GM21723 (cell line): ENCODE data around the gene CD1E.
"Not testable (repeated sequence)": the region's sequence is repeated elsewhere in the genome, so short reads cannot be mapped to it uniquely, and the experiment has no call there.

Source experiments
- ATAC-seq: cut with Tn5 transposase; IDR thresholded peaks from one replicate; pipeline ENCODE4 v1.9.1; 2021; ENCODE audit warnings: mild to moderate bottlenecking, moderate library complexity; ENCODE audit not compliant: unreplicated experiment

The CD1E gene

DNA sequence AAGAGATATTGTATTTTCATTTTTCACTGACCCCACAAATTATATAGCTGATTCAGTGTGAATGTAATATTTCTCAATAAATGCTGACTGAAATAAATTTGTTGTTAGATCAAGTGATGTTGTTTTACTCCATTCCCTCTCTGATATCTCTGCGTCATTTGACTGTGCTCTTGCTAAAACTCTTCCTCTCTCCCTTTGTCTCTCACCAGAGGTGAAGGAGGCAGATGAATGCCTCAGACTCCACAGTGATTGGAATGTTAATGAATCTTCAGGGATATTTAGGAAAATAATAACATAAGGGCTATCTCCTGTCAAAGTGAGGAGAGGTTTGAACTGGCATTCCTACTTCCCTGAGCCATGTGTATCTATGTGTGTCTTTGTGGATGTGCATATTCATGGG is 3.7 kb downstream of the CD1E start:
- ATAC-seq: no peak

DNA sequence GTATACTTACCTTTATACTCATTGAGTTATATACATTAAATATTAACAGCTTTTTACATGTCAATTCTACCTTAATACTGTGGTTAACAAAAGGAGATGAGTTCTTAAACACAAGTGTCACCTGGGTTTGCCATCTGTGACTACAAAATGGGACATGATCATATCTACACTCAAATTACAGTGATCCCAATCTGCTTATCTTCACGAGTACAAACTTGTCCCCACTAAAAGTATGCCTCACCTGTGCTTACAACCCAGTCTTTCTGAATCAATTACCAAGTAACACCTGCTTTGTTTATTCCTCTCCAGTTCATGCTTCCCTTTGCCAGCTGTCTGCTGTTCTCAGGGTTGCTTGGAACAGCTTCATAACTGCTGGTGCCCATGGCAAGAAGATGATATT is 8.8 kb downstream of the CD1E start:
- ATAC-seq: no peak

DNA sequence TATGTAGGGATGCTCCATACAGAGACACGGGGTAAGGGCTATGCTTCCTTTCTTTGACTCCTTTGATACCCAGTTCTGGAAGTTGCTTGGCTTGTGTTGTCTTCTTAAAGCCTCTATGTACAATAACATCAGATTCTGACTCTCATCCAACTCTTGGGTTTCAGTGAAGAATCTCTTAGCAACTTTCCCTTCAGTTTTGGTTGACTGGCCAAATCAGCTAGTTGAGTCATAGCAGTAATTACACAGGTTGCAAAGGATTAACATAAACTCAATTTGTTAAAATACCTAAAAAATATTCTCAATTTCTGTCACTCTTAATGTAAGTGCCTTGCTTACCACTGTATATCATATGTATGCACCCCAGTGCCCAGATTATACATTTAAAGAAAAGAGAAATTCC is 9.2 kb downstream of the CD1E start:
- ATAC-seq: no peak

DNA sequence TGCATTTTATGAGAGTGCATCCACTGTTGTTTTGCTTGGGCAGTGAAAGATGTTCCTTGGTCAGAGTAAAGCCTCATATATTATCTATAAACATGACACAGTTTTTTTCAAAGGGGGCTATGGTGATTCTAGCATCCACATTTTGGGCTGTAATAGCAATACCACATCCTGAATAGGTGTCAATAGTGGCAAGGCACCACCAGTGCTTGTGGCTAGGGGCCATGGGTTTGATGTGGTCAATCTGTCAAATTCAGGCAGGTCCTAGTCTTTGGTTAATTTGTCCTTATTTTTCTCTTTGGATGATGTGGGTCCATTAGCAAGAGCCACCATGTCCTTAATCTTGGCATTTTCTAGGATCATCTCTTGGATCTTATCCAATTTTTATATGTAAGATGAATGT is 13.1 kb downstream of the CD1E start:
- no peak for ATAC-seq

DNA sequence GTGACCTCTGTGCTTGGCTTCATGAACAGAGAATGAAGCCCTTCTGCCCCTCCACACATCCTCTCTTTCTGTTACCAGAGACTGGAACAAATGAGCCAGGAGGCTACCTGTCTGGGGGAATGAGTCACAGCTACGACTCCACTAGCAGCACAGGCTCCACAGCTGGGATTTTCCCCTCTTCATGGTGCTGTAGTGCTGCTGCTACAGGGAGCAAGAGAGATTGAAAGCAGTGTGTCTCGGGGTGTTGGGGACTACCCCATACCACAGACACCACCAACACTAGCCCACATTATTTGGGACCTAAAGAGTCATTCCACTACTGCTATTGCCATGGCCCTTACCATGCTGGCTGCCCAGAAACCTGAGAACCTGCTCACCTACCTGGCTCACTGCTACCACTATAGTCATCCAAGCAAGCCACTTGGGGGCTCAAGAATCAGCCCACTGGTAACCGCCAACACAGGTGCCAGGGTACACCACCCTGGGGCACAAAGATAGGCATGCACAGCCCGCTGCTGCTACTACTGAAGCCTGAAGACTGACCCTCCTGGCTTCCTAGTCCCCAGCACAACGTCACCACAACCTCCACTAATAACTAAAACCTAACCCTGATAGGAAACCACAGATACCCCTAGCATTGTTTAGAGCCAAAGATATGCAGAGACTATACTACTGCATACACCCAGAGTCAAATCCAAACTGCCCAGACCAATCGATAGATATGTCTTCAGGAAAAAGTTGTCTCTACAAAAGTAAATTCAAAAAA is 17.7 kb downstream of the CD1E start:
- ATAC-seq: peak; percentile 97

DNA sequence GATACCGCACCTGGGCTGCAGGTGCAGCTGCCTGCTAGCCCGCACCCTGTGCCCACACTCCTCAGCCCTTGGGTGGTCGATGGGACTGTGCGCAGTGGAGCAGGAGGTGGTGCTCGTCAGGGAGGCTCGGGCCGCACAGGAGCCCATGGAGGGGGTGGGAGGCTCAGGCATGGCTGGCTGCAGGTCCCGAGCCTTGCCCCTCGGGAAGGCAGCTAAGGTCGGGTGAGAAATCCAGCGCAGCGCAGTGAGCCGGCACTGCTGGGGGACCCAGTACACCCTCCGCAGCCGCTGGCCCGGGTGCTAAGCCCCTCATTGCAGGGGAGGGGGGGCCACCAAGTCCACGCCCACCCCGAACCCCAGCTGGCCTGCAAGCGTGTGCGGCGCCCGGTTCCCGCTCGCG is 20.4 kb downstream of the CD1E start:
- not testable (repeated sequence) for ATAC-seq

DNA sequence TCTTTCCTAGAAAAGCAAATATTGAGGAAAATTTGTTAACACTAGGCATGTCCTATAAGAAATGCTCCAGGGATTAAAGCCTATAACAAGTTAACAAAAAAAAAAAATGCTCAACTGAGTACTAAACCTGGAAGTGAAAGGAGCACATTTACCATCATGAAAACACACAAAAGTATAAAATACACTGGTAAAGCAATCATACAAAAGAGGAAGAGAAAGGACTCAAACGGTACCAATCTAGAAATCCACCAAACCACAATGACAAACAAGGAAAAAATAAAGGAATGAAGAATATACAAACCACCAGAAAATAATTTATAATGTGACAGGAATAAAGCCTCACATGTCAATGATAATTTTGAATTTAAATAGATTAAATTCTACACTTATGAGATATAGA is 21.2 kb downstream of the CD1E start:
- no peak for ATAC-seq

DNA sequence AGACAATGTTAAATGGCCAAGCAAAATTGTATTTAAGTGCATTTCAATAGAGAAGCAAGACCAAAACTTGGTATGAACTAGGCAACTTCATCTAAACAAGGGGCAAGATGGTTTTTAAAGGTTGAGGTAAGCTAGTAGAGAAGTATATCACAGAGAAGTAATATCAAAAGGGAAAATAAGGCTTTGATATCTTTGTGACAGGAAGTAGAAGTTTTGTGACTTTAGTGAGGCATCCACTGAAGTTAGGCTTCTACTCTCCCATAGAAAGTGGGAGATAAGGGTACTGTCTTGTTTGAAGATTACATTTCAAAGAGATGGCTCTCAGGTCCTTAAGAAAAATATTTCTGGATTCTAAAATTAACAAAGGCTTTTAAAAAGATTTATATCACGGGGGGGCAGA is 36.6 kb downstream of the CD1E start:
- no peak for ATAC-seq

DNA sequence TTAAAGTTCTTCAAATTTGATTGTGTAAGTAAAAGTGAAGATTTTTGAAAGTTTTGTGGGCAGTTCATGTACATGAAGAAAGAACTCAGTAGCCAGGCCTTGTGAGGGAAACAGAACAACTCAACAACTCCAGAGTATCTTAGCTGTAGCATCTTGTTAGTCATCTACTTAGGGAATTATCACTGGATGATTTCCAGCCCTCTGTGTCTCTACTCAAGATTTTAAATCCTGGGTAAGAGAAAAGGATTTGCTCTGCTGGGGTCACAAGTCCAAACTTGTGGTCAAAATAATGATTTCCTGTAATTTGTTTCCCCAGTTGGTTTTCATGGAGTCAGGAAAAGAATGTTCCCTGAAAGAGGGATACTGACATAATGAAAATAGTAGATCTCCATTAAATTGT is 37.4 kb downstream of the CD1E start:
- ATAC-seq: no peak

DNA sequence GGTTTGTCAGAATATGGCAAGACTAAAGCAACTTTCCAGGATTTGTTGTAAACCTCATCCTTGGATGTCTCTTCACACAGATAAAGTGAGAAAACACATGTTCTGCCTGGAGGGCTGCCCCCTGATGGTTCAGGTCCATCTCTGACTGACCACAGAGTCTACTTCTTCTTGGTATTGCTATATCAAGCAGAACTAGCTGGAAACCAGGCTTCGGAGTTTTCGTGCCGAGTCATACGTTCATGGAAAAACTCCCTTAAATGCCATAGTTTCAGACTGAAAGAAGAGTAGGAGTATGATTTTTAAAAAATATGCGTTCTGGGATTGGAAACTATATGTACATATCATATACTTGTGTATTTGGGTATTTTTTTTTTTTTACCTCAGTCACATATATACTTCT is 39.8 kb downstream of the CD1E start:
- ATAC-seq: no peak

DNA sequence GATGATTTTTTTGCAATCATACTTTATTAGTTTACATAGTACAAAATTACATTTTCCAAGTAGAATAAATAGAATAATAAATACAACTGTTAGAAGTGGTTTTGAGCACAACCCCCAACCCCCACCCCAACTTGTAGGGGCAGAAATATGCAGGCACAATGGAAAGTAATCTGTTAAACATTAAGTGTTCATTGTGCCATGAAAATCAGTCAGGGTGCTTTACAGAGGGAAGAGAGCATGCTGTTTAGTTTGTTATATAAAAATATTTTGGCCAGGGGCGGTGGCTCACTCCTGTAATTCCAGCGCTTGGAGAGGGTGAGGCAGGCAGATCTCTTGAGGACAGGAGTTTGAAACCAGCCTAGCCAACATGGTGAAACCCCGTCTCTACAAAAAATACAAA is 43.0 kb downstream of the CD1E start:
- ATAC-seq: no peak

DNA sequence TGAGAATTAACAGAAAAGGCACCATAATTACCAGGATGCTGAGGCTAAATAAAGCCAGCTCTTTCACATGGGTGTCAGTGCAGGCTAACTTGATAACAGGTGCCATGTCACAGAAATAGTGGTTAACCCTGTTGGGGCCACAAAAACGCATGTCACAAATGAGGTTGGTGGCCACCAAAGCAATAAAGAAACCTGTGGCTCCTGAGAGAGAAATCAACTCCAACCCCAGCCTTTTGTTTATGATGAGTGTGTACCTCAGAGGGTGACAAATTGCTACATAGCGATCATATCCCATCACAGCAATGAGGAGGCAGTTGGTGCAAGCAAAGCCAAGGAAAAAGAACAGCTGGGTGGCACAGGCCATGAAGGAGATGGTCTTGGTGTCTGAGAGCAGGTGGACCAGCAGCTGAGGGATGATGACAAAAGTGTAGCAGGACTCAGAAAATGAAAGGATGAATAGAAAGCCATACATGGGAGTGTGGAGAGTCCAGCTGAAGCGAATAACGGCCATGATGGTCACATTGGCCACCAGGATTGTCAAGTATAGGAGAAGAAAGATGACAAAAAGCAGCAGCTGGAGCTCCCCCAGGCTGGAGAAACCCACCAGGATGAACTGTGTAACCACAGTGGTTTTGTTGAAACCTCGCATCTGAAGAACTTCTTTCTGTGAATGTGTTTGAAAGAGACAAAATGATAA is 45.3 kb downstream of the CD1E start, which contains the start of gene OR10T2:
OR10T2 (minus strand) TSS at position 649 of the 697 bp plus-strand sequence; CDS start at position 649, 0 bp downstream.
- ATAC-seq: no peak

DNA sequence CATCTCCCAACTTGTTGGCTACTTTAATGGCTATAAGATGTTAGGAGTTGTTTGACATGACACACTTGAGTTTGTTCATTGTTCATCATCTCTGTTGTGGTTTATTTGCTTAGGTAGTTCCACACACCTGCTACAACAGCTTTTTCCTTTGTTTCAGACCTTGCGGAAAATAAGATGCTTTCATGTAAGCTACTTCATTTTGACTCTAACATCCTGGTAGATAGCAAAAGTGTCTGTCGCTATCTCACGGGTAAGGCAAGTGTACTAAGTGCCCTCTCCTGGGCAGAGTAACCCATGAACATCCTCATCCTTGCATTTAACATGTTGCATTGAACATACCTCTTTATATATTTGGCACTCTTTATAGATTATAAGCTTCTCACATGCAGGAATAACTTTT is 47.2 kb downstream of the CD1E start:
- no peak for ATAC-seq

DNA sequence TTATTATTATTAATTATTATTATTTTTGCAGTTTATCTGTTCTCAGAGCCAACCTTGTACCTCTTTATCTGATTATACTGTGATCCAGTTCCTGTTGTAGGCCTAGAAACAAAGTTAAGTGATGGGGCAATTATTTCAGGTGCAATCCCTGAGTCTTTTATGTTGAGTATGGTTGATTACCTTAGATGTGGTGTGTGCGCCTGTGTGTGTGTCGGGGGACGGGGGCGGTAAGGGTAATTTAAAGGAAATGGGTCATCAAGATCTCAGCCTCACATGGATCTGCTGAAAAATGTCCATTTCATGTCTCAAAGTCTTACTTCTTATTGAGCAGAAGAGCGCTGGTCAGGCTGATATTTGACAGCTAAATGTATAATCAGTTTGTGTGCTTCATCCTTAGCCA is 53.4 kb downstream of the CD1E start:
- no peak for ATAC-seq
